HG03460 (cell line): ENCODE measurements around the gene NEU4.
"Not testable (repeated sequence)": the region's sequence is repeated elsewhere in the genome, so short reads cannot be mapped to it uniquely, and the experiment has no call there.

Source experiments
- ATAC-seq: cut with Tn5 transposase; IDR thresholded peaks from one replicate; pipeline ENCODE4 v1.9.1; 2021; ENCODE audit not compliant: unreplicated experiment

Gene NEU4

DNA sequence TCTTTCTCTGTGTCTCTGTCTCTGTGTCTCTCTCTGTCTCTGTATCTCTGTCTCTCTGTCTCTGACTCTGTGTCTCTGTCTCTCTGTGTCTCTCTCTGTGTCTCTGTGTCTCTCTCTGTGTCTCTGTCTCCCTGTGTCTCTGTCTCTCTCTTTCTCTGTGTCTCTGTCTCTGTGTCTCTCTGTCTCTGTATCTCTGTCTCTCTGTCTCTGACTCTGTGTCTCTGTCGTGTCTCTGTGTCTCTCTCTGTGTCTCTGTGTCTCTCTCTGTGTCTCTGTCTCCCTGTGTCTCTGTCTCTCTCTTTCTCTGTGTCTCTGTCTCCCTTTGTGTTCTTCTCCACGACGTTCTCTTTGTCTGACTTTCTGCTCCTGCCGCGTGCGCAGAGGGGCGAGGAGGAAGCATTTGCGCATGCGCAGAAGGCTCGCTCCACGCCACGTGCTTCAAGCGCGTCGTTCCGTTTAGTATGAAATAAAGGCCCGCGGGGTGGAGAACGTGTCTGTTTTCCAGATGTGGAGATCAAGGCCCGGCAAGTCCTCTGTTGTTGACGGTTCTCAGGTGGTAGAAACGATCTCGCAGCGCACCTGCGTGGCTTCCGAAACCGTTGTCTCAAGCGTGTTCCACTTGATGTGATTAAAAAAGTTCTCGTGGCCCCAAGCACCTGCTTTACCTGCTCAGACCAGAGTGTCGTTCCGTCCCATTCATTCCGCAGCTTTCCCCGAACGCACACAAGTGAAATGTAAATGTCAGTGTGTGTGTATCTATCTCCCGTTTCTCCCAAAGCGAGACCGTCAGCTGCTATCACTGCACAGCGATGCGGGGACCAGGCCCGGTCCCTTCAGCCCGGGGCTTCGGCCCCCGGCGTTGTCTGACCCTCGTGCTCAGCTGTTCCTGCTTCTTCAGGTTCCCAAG is 14.8 kb downstream of the NEU4 start:
- not testable (repeated sequence) for ATAC-seq

DNA sequence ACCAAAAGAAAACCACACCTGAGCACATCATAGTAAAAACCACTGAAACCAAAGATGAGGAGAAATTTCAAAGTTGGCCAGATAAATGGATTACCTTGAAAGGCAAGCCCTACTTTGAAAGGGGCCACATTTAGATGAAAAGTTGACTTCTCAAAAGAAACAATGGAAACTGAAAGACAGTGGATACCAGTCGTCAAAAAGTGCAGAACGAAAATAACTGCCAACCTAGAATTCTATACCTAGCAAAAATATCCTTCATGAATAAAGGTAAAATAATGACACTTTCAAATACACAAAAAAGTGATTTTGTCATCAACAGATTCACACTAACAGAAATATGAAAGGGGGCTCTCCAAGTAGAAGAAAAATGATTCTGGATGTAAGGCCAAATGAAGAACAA is 18.4 kb downstream of the NEU4 start:
- ATAC-seq, result no peak

DNA sequence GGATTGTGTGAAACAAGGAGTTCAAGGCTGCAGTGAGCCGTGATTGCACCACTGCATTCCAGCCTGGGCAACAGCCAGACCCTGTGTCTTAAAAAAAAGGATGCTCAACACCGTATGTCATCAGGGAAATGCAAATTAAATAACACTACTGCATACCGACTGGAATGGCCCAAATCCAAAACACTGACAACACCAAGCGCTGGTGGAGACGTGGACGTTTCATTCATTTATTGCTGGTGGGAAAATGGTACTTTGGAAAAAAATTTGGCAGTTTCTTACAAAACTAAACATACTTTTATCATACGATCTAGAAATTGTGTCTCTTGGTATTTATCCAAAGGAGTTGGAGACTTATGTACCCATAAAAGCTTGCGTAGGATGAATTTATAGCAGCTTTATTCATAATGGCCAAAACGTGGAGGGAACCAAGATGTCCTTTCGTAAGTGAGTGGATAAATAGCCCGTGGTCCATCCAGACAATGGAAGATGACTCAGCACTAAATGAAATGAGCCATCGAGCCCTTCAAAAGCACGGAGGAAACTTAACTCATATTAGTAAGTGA is 24.2 kb downstream of the NEU4 start:
- no peak for ATAC-seq

DNA sequence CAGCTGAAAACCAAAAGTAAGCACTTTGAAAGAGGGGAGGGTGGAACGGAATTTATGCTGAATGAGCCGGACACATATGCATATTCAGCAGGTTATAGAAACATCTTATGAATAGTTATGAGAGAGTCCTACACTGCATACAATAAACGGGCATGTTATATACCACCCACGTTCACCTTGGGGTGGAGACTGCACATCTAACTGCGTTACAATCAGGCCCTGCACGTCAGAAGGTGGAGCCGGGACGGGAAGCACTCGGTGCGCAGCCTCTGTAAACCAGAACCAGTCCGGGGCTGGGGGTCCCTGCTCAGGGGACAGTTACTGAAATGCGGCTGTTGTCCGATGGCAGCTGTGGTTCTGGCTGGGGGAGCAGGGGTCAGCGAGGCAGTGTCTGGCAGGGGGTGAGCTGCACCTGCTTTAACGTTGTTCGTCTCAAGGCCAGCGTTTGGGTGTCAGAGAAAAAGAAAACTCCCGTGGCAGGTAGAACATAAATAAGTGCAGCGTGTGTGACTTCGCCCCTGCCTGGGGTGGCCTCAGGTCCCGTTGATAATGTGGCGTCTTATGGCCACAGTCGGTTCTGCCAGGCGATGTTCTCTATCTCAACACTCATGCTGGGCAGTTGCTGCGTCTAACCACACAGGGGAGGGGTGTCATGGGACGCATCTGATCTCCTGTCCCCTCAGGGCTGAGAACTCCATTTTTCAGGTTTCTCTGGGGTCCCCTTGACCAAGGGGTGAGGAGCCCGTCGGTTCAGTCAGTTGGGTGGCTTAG is 24.9 kb downstream of the NEU4 start:
- not testable (repeated sequence) for ATAC-seq

DNA sequence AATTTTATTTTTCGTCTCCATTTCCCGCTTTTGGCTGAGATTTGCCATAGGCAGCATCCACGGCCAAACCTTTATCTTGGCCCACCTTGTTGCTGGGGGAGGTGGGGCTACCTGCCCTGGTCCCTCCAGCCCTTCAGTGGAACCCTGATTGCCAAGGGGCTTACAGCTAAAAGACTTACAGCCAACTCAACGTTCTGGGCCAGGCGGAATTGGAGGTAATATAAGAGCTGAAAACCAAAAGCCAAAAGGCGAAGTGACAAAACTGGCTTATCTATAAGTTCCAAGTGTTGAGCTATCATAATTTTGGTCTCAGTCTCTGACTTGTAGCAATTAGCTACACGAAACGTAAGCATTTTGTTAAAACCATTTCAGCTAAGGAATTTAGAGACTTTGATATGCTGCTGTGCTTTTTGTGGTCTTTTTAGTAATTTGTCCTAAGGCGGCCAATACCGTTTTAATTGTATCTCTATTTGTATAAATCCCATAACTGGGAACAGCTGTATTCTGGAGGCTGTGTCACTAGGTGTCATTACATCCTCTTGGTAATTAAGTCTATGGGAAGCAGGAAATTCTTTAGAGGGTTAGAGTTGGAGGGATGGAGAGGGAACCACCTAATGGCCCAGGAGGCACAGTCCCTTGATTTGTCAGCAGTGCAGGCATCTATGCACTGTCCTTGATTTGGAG is 25.7 kb downstream of the NEU4 start:
- no peak for ATAC-seq

DNA sequence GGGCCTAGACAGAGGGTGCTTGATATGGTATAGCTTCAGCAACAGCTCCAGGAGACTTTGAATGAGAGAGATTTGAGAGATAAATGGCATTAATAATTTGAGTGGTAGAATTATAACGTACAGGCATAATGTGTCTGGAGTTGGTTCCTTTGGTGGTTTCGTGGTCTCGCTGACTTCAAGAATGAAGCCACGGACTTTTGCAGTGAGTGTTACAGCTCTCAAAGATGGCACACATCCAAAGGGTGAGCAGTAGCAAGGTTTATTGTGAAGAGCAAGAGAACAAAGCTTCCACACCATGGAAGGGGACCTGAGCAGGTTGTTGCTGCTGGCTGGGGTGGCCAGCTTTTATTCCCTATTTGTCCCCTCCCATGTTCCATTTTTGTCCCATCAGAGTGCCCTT is 26.6 kb downstream of the NEU4 start:
- no peak for ATAC-seq

DNA sequence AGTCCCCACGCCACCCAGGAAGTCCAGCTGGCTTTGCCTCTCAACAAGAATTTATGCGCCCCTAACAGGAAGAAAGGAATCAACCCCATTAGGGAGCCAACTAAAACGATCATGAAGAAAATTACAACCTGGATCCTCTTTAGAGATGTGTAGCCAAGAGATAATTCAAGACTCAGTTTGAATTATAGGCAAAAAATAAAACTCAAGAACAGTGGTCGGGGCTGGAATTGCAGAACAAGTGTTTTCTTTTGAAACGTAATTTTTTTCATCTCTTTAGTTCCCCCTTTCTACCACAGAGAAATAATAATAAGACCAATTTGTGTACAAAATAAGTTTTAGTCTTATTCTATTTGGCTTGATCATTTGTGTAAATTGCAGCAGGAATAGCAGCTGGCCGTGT is 27.3 kb downstream of the NEU4 start:
- ATAC-seq, result no peak

DNA sequence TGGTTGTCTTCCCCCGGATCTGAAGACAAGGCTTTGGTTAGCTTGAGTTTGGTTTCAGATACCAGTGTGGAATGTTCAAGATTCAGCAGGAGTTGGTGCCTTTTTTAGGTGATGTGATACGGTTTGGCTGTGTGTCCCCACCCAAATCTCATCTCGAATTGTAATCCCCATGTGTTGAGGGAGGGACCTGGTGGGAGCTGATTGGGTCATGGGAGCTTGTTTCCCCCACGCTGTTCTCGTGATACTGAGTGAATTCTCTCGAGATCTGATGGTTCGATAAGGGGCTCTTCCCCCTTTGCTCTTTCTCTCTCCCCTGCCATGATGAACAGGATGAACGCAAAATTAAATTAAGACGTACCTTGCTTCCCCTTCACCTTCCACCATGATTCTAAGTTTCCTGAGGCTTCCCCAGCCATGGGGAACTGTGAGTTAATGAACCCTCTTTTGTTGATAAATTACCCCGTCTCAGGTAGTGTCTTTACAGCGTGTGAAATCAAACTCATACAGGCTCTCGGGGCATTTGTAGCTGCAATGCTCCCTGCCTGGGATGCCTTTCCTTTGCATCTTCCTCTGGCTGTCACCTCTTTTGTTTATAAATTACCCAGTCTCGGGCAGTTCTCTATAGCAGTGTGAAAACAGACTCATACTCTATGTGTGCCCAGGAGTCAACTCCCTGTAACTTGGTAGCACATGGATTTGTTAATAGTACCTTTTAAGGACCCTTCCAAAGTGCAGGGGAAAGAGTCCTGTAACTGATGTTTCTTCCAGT is 28.4 kb downstream of the NEU4 start:
- ATAC-seq, result no peak

DNA sequence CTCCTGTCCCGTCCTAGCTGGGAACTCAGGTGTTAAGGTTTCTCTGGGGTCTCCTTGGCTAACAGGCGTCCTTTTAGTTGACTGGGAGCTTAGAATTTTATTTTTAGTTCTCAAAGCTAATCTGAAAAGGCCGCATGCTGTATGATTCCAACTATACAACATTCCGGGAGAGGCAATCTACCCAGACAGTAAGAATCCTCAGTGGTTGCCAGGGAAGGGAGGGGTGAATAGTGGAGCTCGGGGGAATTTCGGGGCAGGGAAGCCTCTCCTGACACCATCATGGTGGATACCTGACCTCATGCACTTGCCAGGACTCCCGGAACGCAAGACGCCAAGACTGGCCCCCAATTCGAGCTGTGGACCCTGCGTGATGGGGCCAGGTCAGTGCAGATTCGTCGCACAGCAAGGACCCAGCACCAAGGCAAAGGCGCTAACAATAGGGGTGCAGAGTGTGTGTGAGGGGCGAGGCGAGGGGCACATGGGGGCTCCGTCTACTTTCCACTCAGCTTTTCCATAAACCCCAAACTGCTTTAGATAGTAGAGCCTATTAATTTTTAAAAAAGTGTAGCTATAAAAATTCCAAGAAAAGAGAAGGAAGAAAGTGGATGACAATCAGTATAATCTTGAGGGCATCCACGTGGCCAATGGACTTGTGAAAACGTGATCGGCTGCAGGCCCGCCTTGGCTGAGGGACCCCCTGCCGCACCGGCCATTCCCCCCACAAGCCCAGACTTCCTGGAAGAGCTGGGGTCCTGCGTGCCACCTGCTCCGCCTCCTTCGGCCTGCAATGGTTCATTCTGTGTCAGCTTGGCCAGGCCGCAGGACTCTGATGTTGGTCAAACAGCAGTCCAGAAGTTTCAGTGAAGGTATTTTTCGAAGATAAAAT is 32.4 kb downstream of the NEU4 start:
- ATAC-seq, result no peak

DNA sequence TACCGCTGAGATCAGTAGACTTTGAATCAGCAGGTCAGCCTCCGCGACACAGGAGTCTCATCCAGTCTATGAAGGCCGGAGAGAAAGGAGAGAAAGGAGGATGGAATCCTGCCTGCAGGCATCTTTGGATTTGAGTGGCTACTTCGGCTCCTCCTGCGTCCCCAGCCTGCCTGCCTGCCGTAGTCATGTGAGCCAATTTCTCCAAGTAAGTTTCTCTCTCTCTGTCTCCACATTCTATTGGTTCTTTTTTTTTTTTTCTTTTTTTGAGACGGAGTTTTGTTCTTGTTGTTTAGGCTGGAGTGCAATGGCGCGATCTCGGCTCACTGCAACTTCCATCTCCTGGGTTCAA is 33.0 kb downstream of the NEU4 start:
- ATAC-seq, result no peak

DNA sequence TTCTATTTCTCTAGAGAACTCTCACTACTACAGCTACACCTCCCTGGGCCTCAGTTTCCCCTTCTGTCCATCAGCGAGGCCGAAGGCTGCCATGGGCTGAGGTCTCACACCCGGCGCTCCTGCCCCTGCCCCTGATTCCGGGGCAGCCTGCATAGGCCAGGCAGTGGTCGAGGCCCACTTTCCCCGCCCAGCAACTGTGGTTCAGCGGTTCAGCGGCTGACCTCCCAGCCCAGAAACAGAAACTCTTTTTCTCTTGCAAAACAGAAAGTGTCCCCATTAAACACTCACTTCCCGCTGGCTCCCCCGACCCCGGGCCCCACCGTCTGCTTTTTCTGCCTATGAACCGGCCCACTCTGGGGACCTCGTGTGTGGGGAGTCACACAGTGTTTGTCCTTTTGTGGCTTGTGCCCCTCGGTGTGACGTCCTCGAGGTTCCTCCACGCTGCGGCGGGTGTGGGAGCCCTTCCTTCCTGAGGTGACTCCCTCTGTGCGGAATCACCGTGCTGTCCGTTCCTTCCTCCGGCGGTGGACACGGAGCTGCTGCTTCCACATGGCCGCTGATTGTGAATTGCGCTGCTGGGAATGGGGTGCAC is 33.7 kb downstream of the NEU4 start:
- peak; percentile 59 for ATAC-seq

DNA sequence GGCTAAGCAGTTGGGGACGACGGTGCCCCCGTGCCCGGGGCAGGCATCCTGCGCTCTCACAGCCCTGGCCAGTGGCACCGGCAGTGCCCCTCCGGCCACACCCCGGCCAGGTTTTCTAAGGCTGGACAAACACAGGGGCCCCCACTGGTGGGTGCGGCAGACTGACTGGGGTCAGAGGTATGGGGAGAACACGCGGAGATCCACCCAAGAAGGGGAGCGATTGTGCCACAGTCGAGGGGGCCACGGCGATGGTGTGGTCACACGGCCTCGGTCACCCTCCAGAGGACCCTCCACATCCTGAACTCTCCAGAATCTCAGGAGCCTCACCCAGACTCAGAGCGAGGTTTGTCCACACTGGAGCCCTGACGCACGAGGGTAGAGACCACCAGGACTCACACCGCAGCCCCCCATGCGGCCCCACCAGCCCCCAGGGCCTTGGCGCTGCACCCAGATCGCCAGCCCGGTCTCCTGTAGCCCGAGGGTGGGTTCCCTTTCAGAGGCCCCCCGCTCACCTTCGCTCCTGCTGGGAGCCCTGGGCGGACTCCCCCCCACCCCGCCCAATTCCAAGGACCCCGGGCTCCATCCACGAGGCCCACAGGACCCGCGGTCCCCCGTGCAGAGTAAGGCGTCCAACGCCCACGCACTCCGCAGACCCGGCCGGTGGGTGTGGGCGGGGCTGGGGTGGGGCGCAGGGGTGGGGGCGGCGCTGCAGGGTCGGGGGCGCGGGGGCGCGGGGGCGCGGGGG is 34.5 kb downstream of the NEU4 start:
- peak; percentile 10 for ATAC-seq

DNA sequence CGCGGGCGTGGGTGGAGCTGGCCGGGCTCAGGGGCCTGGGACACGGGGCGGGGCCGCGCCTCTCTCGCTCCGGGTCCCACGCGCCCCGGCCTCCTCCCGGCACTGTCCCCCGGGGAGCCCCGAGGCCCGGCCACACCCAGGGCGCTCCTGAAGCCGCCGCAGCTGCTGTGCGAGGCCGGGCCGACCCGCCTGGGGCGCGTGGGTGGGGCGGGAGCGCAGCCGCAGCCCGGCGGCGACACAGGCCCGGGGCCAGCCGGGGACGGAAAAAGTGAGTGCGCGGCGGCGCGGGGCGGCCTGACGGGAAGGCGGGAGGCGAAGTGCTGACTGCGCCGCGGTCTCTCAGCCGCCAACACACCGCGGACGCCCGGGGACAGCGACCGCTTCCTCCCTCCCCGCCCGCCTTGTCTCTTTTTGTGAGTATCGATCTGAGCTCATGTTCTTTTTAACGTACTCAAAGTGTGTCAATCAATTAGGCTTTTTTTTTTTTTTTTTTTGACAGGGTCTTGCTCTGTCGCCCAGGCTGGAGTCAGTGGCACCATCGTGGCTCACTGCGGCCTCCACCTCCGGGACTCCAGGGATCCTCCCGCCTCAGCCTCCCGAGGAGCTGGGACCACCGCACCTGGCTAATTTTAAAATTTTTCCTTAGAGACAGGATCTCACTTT is 35.2 kb downstream of the NEU4 start:
- peak; percentile 44 for ATAC-seq

DNA sequence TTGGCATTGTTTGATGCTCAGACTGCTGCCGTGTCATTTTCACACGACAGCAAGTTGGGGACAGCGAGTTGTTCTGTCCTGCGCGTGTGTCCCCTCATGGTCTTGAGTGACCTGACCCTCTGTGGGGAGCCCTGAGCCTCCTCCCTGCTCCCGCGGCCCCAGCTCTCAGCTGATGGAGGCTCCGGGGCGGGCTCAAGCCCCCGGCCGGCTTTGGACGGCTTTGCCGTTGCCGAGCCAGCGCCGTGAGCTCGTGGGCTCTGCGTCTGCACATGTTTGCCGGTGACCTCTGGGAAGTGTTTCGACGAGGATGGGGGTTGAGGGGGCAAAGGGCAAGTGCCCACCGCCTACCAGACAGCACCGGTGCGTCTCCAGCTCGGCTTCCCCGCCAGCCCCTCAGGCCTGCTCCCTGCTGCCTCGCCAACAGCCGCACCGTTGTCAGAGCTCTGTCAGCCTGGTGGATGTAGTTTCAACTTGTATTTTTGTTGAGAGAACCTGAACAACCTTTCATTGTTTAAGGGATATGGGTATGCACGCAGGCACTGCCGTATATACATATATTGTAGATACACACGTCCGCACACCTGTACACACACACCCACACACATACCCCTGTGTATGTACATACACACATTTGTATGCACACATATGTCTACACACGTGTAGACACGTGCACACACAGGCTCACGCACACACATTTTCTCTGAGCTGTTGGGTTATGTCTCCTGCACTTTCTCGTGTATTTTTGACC is 36.0 kb downstream of the NEU4 start:
- no peak for ATAC-seq

DNA sequence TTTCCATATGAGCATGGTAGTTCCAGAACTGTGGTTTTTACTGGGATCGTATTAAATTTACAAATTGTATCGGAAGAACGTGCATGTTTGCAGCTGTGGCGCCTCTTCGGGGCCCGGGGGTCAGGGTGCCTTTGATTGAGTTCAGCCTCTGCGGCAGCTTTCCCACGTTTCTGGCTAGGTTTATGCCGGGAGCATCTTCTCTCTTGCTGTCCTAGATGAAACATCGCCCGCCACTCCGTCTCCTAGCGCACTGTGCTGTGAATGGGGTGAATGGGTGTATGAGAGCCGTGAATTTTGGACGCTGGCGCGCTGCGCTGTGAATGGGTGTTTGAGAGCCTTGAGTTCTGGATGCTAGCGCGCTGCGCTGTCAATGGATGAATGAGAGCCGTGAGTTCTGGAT is 37.4 kb downstream of the NEU4 start:
- ATAC-seq, result no peak

DNA sequence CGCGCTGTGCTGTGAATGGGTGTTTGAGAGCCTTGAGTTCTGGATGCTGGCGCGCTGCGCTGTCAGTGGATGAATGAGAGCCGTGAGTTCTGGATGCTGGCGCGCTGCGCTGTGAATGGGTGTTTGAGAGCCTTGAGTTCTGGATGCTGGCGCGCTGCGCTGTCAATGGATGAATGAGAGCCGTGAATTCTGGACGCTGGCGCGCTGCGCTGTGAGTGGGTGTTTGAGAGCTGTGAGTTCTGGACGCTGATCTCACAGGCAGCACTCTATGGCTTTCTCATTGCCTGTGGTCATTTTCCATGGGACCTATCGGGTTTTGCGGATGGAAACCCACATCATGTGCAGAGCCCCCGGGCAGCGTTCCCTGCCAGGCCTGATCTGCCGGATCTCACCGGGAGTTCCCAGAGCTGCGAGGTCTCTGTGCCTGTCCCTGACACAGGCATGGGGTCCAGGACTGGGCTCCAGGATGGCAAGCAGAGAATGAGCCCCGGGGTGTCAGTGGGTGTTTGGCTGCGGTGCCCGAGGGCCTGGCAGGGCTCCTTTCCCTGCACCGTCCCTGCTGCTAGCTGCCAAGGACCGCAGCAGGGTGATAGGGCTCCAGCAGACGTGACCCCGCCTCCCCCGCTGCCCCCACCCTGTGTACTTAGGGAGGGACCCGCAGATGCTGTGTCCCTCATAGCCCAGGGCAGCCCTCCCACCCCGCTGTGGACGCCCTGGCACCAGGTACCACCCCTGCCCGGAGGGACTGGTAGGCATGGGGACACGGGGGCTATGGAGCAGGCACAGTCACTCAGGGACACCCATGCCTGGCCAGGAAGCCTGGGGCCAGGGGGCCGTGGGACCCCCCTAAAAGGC is 40.0 kb downstream of the NEU4 start:
- ATAC-seq, result no peak
